ENCODE results near the gene ZBTB47. TPM values are rescaled to one million over a fixed set of nuclear protein-coding genes. Genes with fewer than 3 reads are reported as not detected.

ZBTB47 gene
- total and polyA plus RNA-seq, 4 experiments from 2014 or later = 1.4 to 1.8 TPM; not detected in 2

- H3K9me3 Mint-ChIP-seq = no peaks in the 10 kb centered on the region
- Histone ChIP-seq H3K27me3 (ENCODE audit: insufficient read depth, low read length) (no peaks in the 10 kb centered on the region), H3K4me3 (ENCODE audit: low read length in 2 of 2) (no peak overlapping the region), H3K36me3 (ENCODE audit: insufficient read depth, low read length) (no peaks in the 10 kb centered on the region), H3K27ac (ENCODE audit: low read depth, low read length) (no peak overlapping the region), H3K9me3 (ENCODE audit: control insufficient read depth in 1 of 2, low read length in 2 of 2) (no peaks in the 10 kb centered on the region), H3K4me1 (ENCODE audit: insufficient read depth, low read length) (no peaks in the 10 kb centered on the region)
- H3K27me3 Mint-ChIP-seq = peaks cover 3 to 5% of the 10 kb centered on the region in 2 donors
- ChIA-PET POLR2A (ENCODE audit: partially characterized antibody) (no interaction called here), CTCF (ENCODE audit: partially characterized antibody) (no interaction called here)
- intact Hi-C loops (cut with micrococcal nuclease) = no loop called here
- H3K27ac Mint-ChIP-seq = no peak overlapping the region
- no peaks in the 10 kb centered on the region for H3K36me3 Mint-ChIP-seq
- H3K4me3 Mint-ChIP-seq = no peak overlapping the region
- peaks cover 0 to 5% (median 0%) of the 10 kb centered on the region in 4 donors for H3K4me1 Mint-ChIP-seq
- no peak for DNase-seq
Observed at GRCh38 chr3:42705962-42706585, 52.6 kb downstream of the ZBTB47 start.

DNA sequence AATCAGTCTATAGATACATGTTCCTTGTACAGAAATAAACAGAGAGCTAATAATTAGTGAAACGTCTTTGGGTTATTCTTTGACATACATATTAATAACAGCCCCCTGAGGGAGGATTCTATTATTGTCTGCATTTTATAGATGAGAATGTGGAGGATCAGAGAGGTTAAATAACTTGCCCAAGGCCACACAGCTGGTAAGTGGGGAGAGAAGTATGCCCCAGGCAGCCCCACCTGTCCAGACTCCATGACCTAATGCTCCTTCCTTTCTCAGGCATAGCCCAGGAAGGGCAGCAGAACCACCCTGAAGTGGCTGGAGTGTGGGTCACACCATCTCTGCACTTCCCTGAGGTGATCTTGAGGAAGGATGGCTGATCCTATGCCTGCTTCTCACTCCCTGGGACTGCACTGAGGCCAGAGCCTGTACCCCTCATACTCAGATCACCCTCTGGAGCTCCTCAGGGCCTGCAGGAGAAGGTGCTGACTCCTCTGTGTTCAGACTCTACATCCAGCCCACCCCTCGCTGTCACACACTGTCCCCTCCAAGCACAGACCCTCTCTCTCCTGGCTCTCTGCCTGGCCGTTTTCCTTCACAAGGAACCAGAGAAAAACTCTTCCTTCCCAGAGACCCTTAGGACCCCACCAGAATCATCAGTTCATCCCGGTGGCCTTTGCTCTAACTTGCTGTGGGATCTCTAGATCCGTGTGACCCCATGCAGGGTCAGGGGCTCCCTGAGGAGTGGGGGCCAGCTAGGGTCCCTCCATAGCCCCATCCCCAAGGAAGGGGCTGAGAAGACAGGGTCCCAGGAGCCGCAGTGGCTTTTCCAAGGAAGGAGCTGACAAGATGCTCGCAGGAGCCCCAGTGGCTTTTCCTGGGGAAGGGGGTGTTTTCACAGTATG, 53.5 kb downstream of the ZBTB47 start:
- DNase-seq = no peak
- H3K27me3 Mint-ChIP-seq = peaks cover 3 to 5% of the 10 kb centered on the region in 2 donors
- intact Hi-C loops (cut with micrococcal nuclease) = no loop called here

GRCh38 chr3:42707620-42708355, 54.3 kb downstream of the ZBTB47 start:
- peaks cover 3 to 5% of the 10 kb centered on the region in 2 donors for H3K27me3 Mint-ChIP-seq

More for the DNA sequence above, 53.5 kb downstream of the ZBTB47 start:
- no peaks in the 10 kb centered on the region for H3K4me1 ChIP-seq (ENCODE audit: insufficient read depth, low read length)
- no peaks in the 10 kb centered on the region for H3K27me3 ChIP-seq (ENCODE audit: insufficient read depth, low read length)
- POLR2A ChIA-PET (ENCODE audit: partially characterized antibody) = no interaction called here
- no peak overlapping the region for H3K27ac ChIP-seq (ENCODE audit: low read depth, low read length)
- H3K4me3 ChIP-seq (ENCODE audit: low read length in 2 of 2) = no peak overlapping the region
- no peaks in the 10 kb centered on the region for H3K36me3 ChIP-seq (ENCODE audit: insufficient read depth, low read length)
- no peaks in the 10 kb centered on the region for H3K4me1 Mint-ChIP-seq
- H3K4me3 Mint-ChIP-seq = no peak overlapping the region
- CTCF ChIA-PET (ENCODE audit: partially characterized antibody) = no interaction called here
- peak overlapping the region in 1 of 7 donors; percentile 83 for H3K27ac Mint-ChIP-seq
- no peaks in the 10 kb centered on the region for H3K9me3 ChIP-seq (ENCODE audit: control insufficient read depth in 1 of 2, low read length in 2 of 2)
- no peaks in the 10 kb centered on the region for H3K36me3 Mint-ChIP-seq
- H3K9me3 Mint-ChIP-seq = no peaks in the 10 kb centered on the region

DNA sequence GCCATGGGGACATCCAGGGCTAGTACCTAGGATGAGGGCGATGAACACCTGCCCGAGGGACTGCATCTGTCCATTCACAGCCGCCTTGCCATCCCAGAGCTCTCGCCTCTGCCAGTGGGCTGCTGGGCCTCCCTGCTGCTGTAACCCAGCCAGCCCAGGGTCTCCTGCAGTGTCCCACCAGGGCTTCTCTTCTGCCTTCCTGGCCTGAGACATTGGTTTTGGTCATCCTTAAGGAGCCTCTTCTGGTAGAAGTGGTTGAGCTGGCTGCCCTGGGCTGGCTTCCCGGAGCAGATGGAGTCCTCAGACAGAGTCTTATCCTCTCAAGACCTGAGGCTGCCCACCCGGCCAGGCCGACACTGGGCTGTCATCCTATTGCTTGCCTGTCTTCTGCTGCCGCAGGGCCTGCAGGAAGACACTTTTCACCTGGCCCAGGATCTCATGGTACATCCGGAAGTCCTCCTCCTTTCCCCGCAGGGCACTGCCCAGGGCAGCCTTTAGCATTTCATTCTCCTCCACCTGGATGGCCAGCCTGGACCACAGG, 55.2 kb downstream of the ZBTB47 start:
- CTCF ChIA-PET (ENCODE audit: partially characterized antibody) = no interaction called here

More at GRCh38 chr3:42707620-42708355, 54.3 kb downstream of the ZBTB47 start:
- H3K27me3 ChIP-seq (ENCODE audit: insufficient read depth, low read length) = no peaks in the 10 kb centered on the region
- intact Hi-C loops (cut with micrococcal nuclease) = no loop called here
- POLR2A ChIA-PET (ENCODE audit: partially characterized antibody) = no interaction called here
- no peak for DNase-seq
- CTCF ChIA-PET (ENCODE audit: partially characterized antibody) = no interaction called here
- no peak overlapping the region for H3K27ac ChIP-seq (ENCODE audit: low read depth, low read length)
- no peaks in the 10 kb centered on the region for H3K9me3 ChIP-seq (ENCODE audit: control insufficient read depth in 1 of 2, low read length in 2 of 2)
- H3K4me1 Mint-ChIP-seq = no peaks in the 10 kb centered on the region
- no peak overlapping the region for H3K4me3 ChIP-seq (ENCODE audit: low read length in 2 of 2)
- no peak overlapping the region for H3K4me3 Mint-ChIP-seq
- H3K4me1 ChIP-seq (ENCODE audit: insufficient read depth, low read length) = no peaks in the 10 kb centered on the region
- no peaks in the 10 kb centered on the region for H3K36me3 ChIP-seq (ENCODE audit: insufficient read depth, low read length)
- no peaks in the 10 kb centered on the region for H3K36me3 Mint-ChIP-seq
- no peaks in the 10 kb centered on the region for H3K9me3 Mint-ChIP-seq
- no peak overlapping the region for H3K27ac Mint-ChIP-seq

GRCh38 chr3:42709621-42710020, 56.1 kb downstream of the ZBTB47 start:
- intact Hi-C loops (cut with micrococcal nuclease) = no loop called here
- H3K9me3 ChIP-seq (ENCODE audit: control insufficient read depth in 1 of 2, low read length in 2 of 2) = no peaks in the 10 kb centered on the region
- H3K27me3 ChIP-seq (ENCODE audit: insufficient read depth, low read length) = no peaks in the 10 kb centered on the region
- no peaks in the 10 kb centered on the region for H3K4me1 ChIP-seq (ENCODE audit: insufficient read depth, low read length)
- no peak for DNase-seq
- no peaks in the 10 kb centered on the region for H3K36me3 ChIP-seq (ENCODE audit: insufficient read depth, low read length)
- Mint-ChIP-seq H3K27me3 (peaks cover 3 to 8% of the 10 kb centered on the region in 2 donors), H3K4me1 (no peaks in the 10 kb centered on the region), H3K27ac (peak overlapping the region in 1 of 7 donors; percentile 57), H3K4me3 (no peak overlapping the region), H3K36me3 (no peaks in the 10 kb centered on the region), H3K9me3 (no peaks in the 10 kb centered on the region)
- ChIA-PET CTCF (ENCODE audit: partially characterized antibody) (no interaction called here), POLR2A (ENCODE audit: partially characterized antibody) (no interaction called here)
- H3K4me3 ChIP-seq (ENCODE audit: low read length in 2 of 2) = no peak overlapping the region
- H3K27ac ChIP-seq (ENCODE audit: low read depth, low read length) = no peak overlapping the region

More for the DNA sequence above, 55.2 kb downstream of the ZBTB47 start:
- POLR2A ChIA-PET (ENCODE audit: partially characterized antibody) = no interaction called here
- no peaks in the 10 kb centered on the region for H3K27me3 ChIP-seq (ENCODE audit: insufficient read depth, low read length)
- no peak overlapping the region for H3K4me3 Mint-ChIP-seq
- H3K9me3 ChIP-seq (ENCODE audit: control insufficient read depth in 1 of 2, low read length in 2 of 2) = no peaks in the 10 kb centered on the region
- H3K4me1 ChIP-seq (ENCODE audit: insufficient read depth, low read length) = no peaks in the 10 kb centered on the region
- intact Hi-C loops (cut with micrococcal nuclease) = no loop called here
- H3K36me3 ChIP-seq (ENCODE audit: insufficient read depth, low read length) = no peaks in the 10 kb centered on the region
- no peaks in the 10 kb centered on the region for H3K36me3 Mint-ChIP-seq
- H3K27ac ChIP-seq (ENCODE audit: low read depth, low read length) = no peak overlapping the region
- H3K27me3 Mint-ChIP-seq = peaks cover 3 to 5% of the 10 kb centered on the region in 2 donors
- H3K27ac Mint-ChIP-seq = no peak overlapping the region
- no peak for DNase-seq
- H3K9me3 Mint-ChIP-seq = no peaks in the 10 kb centered on the region
- no peaks in the 10 kb centered on the region for H3K4me1 Mint-ChIP-seq
- no peak overlapping the region for H3K4me3 ChIP-seq (ENCODE audit: low read length in 2 of 2)

DNA sequence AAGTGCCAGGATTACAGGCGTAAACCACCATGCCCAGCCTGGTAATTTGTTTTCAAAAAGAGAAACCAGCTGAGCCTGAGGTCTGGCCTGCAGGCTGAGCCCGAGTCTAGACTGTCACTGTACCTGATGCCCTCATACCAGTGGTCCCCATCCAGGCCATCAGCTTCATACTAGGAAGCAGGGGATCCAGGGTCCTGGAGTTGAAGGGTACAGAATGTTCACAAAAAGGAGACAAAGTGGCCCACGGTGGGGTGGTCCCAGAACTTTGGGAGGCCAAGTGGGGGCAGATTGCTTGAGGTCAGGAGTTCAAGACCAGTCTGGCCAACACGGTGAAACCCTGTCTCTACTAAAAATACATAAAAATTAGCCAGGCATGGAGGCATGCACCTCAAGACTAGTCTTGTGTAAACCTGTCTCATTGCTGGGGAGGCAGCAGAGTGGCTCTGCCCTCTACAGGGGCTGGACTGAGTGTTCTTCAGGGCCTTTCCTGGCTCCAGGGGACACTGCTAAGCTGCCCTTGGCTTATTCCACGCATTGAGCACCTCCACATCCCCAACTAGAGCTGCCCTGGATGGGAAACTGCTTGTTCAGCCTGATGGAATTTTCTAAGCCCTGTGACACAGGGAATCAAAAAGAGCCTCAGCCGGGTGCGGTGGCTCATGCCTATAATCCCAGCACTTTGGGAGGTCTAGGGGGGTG, 57.0 kb downstream of the ZBTB47 start:
- intact Hi-C loops (cut with micrococcal nuclease) = no loop called here
- Histone ChIP-seq H3K4me3 (ENCODE audit: low read length in 2 of 2) (no peak overlapping the region), H3K27ac (ENCODE audit: low read depth, low read length) (no peak overlapping the region), H3K4me1 (ENCODE audit: insufficient read depth, low read length) (no peaks in the 10 kb centered on the region), H3K36me3 (ENCODE audit: insufficient read depth, low read length) (no peaks in the 10 kb centered on the region), H3K27me3 (ENCODE audit: insufficient read depth, low read length) (no peaks in the 10 kb centered on the region), H3K9me3 (ENCODE audit: control insufficient read depth in 1 of 2, low read length in 2 of 2) (no peaks in the 10 kb centered on the region)
- Mint-ChIP-seq H3K4me1 (no peaks in the 10 kb centered on the region), H3K27me3 (peaks cover 1 to 5% of the 10 kb centered on the region in 2 donors), H3K27ac (no peak overlapping the region), H3K36me3 (no peaks in the 10 kb centered on the region), H3K9me3 (no peaks in the 10 kb centered on the region), H3K4me3 (no peak overlapping the region)
- CTCF ChIA-PET (ENCODE audit: partially characterized antibody) = no interaction called here
- POLR2A ChIA-PET (ENCODE audit: partially characterized antibody) = no interaction called here
- DNase-seq = no peak
